ENCODE results near the gene NUDT9. TPM values are rescaled to one million over a fixed set of nuclear protein-coding genes. Genes with fewer than 3 reads are reported as not detected.
"Not testable (repeated sequence)": the region's sequence is repeated elsewhere in the genome, so short reads cannot be mapped to it uniquely, and the experiment has no call there.

The NUDT9 gene
- total and polyA plus RNA-seq, 8 donors = 3.6 to 44.9 (median 17.6) TPM

- 73 to 87% (median 82%) methylated on average over 2 to 3 of the region's 3 CpGs for WGBS, 5 donors
- TF ChIP-seq EP300 (IDR thresholded peaks at IDR 0.05) = no peak
- TF ChIP-seq POLR2A (IDR thresholded peaks at IDR 0.05) = no peak
- no peak for TF ChIP-seq POLR2AphosphoS5 (IDR thresholded peaks at IDR 0.05)
- no peak for TF ChIP-seq CTCF (IDR thresholded peaks at IDR 0.05)
- no peaks in the 10 kb centered on the region for H3K27me3 ChIP-seq
- H3K27ac ChIP-seq = no peak overlapping the region
- H3K4me3 ChIP-seq = no peak overlapping the region
- H3K4me1 ChIP-seq = no peaks in the 10 kb centered on the region
- H3K9me3 ChIP-seq = peaks cover 0 to 5% (median 2%) of the 10 kb centered on the region in 4 donors
- intact Hi-C loops (cut with DNase I; ENCODE audit: low total_unique reads) = no loop called here
- DNase-seq = peak; percentile 31 to 47
- no peaks in the 10 kb centered on the region for H3K36me3 ChIP-seq
Measured at GRCh38 chr4:87399148-87399547, 23.2 kb upstream of the NUDT9 start.

GRCh38 chr4:87399954-87400353 is 22.4 kb upstream of the NUDT9 start:
- Histone ChIP-seq H3K4me3 (no peak overlapping the region), H3K36me3 (no peaks in the 10 kb centered on the region), H3K27ac (no peak overlapping the region), H3K4me1 (no peaks in the 10 kb centered on the region), H3K27me3 (no peaks in the 10 kb centered on the region), H3K9me3 (peaks cover 0 to 5% (median 2%) of the 10 kb centered on the region in 4 donors)
- 88 to 100% (median 90%) methylated on average over 1 of the region's 1 CpG for WGBS, 5 donors
- intact Hi-C loops (cut with DNase I; ENCODE audit: low total_unique reads) = no loop called here
- no peak for TF ChIP-seq CTCF (IDR thresholded peaks at IDR 0.05)
- no peak for TF ChIP-seq POLR2AphosphoS5 (IDR thresholded peaks at IDR 0.05)
- TF ChIP-seq EP300 (IDR thresholded peaks at IDR 0.05) = no peak
- TF ChIP-seq POLR2A (IDR thresholded peaks at IDR 0.05) = no peak
- DNase-seq = no peak

DNA sequence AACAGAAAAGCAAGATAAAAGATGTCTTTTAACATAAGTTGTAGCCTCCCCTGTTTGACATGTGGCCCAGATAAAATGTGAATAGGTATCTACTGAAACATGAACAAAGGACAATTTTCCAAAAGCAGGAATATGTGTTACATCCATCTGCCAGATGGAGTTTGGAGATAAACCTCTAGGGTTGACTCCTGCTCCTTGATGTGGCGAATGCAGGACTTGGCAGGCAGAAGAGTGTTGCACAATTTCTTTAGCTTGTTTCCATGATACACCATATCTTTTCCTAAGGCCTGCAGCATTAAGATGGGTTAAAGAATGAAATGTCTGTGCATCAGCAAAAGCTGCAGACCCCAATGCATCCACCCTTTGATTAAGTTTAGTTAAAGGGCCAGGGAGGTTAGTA is 18.6 kb upstream of the NUDT9 start:
- H3K27ac ChIP-seq; H3K36me3 ChIP-seq; H3K4me1 ChIP-seq; H3K4me3 ChIP-seq; intact Hi-C loops (cut with DNase I; ENCODE audit: low total_unique reads); DNase-seq; H3K27me3 ChIP-seq; H3K9me3 ChIP-seq: not testable (repeated sequence)
- WGBS, 5 donors = 33 to 61% (median 54%) methylated on average over 1 of the region's 1 CpG

DNA sequence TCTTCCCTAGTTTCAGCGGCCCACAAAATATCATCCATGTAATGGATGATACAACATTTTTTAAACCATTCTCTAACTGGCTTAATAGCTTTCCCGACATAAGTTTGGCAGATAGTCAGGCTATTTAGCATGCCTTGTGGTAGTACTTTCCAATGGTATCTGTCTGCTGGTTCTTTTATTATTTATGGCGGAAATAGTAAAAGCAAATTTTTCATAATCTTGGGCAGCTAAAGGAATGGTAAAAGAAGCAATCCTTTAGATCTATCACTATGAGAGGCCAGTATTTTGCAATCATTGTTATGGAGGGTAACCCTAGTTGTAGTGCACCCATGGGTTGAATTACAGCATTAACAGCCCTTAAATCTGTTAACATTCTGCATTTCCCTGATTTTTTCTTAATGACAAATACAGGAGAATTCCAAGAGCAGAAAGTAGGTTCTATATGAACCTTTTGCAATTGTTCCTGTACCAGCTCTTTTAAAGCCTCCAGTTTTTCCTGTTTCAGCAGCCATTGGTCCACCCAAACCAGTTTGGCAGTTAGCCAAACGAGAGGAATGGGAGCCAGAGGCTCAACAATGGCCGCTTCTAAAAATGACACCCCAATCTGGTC is 17.1 kb upstream of the NUDT9 start:
- no peak overlapping the region for H3K27ac ChIP-seq
- H3K36me3 ChIP-seq = no peaks in the 10 kb centered on the region
- DNase-seq = no peak
- peaks cover 0 to under 1% (median 0%) of the 10 kb centered on the region in 4 donors for H3K9me3 ChIP-seq
- WGBS, 5 donors = 64 to 81% (median 80%) methylated on average over 5 of the region's 5 CpGs
- H3K27me3 ChIP-seq = no peaks in the 10 kb centered on the region
- H3K4me3 ChIP-seq = no peak overlapping the region
- TF ChIP-seq CTCF (IDR thresholded peaks at IDR 0.05) (no peak), POLR2AphosphoS5 (IDR thresholded peaks at IDR 0.05) (no peak), POLR2A (IDR thresholded peaks at IDR 0.05) (no peak), EP300 (IDR thresholded peaks at IDR 0.05) (no peak)
- peaks cover 0 to 23% (median 7%) of the 10 kb centered on the region in 4 donors for H3K4me1 ChIP-seq
- intact Hi-C loops (cut with DNase I; ENCODE audit: low total_unique reads) = no loop called here

DNA sequence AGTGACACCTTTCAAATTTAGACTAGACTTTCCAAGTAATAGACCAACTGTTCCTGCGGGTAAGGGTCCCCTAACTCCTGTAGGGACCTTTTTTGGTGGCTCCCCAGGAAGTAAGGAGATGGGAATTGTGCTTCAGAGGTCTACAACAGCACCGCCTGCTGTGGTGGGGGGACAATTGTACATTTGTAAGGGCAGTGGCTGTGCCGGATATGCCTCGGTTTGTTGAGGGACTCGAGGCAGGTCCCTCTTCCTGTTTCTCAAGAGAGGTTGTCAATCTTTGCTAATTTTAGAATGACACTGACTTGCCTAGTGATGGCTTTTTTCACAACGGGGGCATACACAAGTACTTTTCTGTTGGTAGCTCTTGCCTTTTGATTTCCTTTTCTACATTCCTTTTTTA is 15.9 kb upstream of the NUDT9 start:
- no peaks in the 10 kb centered on the region for H3K36me3 ChIP-seq
- DNase-seq = no peak
- H3K27ac ChIP-seq = no peak overlapping the region
- peaks cover 0 to 24% (median 8%) of the 10 kb centered on the region in 4 donors for H3K4me1 ChIP-seq
- TF ChIP-seq POLR2AphosphoS5 (IDR thresholded peaks at IDR 0.05) (no peak), POLR2A (IDR thresholded peaks at IDR 0.05) (no peak), EP300 (IDR thresholded peaks at IDR 0.05) (no peak), CTCF (IDR thresholded peaks at IDR 0.05) (no peak)
- intact Hi-C loops (cut with DNase I; ENCODE audit: low total_unique reads) = no loop called here
- no peaks in the 10 kb centered on the region for H3K27me3 ChIP-seq
- no peak overlapping the region for H3K4me3 ChIP-seq
- WGBS, 5 donors = 69 to 90% (median 80%) methylated on average over 6 of the region's 6 CpGs
- H3K9me3 ChIP-seq = no peaks in the 10 kb centered on the region

GRCh38 chr4:87406902-87407301 is 15.5 kb upstream of the NUDT9 start:
- intact Hi-C loops (cut with DNase I; ENCODE audit: low total_unique reads); H3K36me3 ChIP-seq; H3K27me3 ChIP-seq; H3K4me3 ChIP-seq; DNase-seq; H3K27ac ChIP-seq; H3K9me3 ChIP-seq: not testable (repeated sequence)
- 76 to 87% (median 84%) methylated on average over 4 of the region's 4 CpGs for WGBS, 5 donors
- H3K4me1 ChIP-seq = peaks cover 0 to 24% (median 8%) of the 10 kb centered on the region in 4 donors
